H9 (cell line): Measurements from ENCODE around the gene CSTF1. TPM values are rescaled to one million over a fixed set of nuclear protein-coding genes. Genes with fewer than 3 reads are reported as not detected.
A peak's percentile ranks its signal among the peaks of the same experiment; 100 is the strongest.

Experiments
- DNase-seq: peaks from one replicate; pipeline ENCODE4 v3.0.0-alpha.2; 2017
- H2AFZ ChIP-seq: one replicate; pipeline ENCODE4 v1.6.1; 2013; ENCODE audit warnings: mild to moderate bottlenecking, low read length, control low read depth, moderate library complexity
- H2AK5ac ChIP-seq: 2 replicates; pipeline ENCODE4 v1.6.1; 2013; ENCODE audit warnings: low read length, control low read depth, mixed read lengths; ENCODE audit not compliant: insufficient read length
- H2BK120ac ChIP-seq: one replicate; pipeline ENCODE4 v1.6.1; 2013; ENCODE audit warnings: low read depth, mild to moderate bottlenecking, low read length, control low read depth, inconsistent platforms; ENCODE audit not compliant: poor library complexity, severe bottlenecking
- H2BK12ac ChIP-seq: 2 replicates; pipeline ENCODE4 v1.6.1; 2013; ENCODE audit warnings: low read length, control low read depth, mixed read lengths, low read depth; ENCODE audit not compliant: insufficient read length
- H2BK15ac ChIP-seq: 2 replicates; pipeline ENCODE4 v1.6.1; 2013; ENCODE audit warnings: low read depth, low read length, control low read depth
- H2BK20ac ChIP-seq: one replicate; pipeline ENCODE4 v1.6.1; 2013; ENCODE audit warnings: low read depth, mild to moderate bottlenecking, low read length, control low read depth, inconsistent platforms; ENCODE audit not compliant: poor library complexity, severe bottlenecking
- H2BK5ac ChIP-seq: 2 replicates; pipeline ENCODE4 v1.6.1; 2013; ENCODE audit warnings: low read length, control low read depth, mixed read lengths; ENCODE audit not compliant: insufficient read length
- H3K14ac ChIP-seq: 2 replicates; pipeline ENCODE4 v1.6.1; 2013; ENCODE audit warnings: low read length, control low read depth; ENCODE audit not compliant: insufficient read depth
- H3K18ac ChIP-seq: 2 replicates; pipeline ENCODE4 v1.6.1; 2013; ENCODE audit warnings: low read depth, mild to moderate bottlenecking, mixed read lengths, low read length, control low read depth; ENCODE audit not compliant: insufficient read length
- H3K23ac ChIP-seq: 2 replicates; pipeline ENCODE4 v1.6.1; 2013; ENCODE audit warnings: low read length, control low read depth, mixed read lengths, low read depth; ENCODE audit not compliant: insufficient read length
- H3K23me2 ChIP-seq: 2 replicates; pipeline ENCODE4 v1.6.1; 2013; ENCODE audit warnings: low read depth, mild to moderate bottlenecking, mixed read lengths, low read length, control low read depth; ENCODE audit not compliant: insufficient read length, poor library complexity, severe bottlenecking
- H3K27ac ChIP-seq: 2 replicates; pipeline ENCODE4 v1.5.1; 2013; ENCODE audit warnings: low read length, control low read depth, mixed read lengths, low read depth; ENCODE audit not compliant: insufficient read length
- H3K27me3 ChIP-seq: 2 replicates; pipeline ENCODE4 v1.6.1; 2013; ENCODE audit warnings: low read length, control low read depth, inconsistent platforms; ENCODE audit not compliant: insufficient read depth
- H3K4ac ChIP-seq: 2 replicates; pipeline ENCODE4 v1.6.1; 2013; ENCODE audit warnings: low read depth, mild to moderate bottlenecking, control low read depth, inconsistent platforms, low read length, moderate library complexity
- H3K4me1 ChIP-seq: 2 replicates; pipeline ENCODE4 v1.6.1; 2013; ENCODE audit warnings: low read length, control low read depth, inconsistent platforms; ENCODE audit not compliant: insufficient read depth
- H3K4me2 ChIP-seq: 2 replicates; pipeline ENCODE4 v1.6.1; 2013; ENCODE audit warnings: low read length, control low read depth, mixed read lengths; ENCODE audit not compliant: insufficient read length, insufficient read depth
- H3K56ac ChIP-seq: 2 replicates; pipeline ENCODE4 v1.6.1; 2013; ENCODE audit warnings: low read depth, mild to moderate bottlenecking, mixed read lengths, low read length, control low read depth; ENCODE audit not compliant: insufficient read length
- H3K79me1 ChIP-seq: 2 replicates; pipeline ENCODE4 v1.6.1; 2013; ENCODE audit warnings: low read depth, mild to moderate bottlenecking, moderate library complexity, low read length, control low read depth, inconsistent platforms; ENCODE audit not compliant: insufficient read depth, poor library complexity, severe bottlenecking
- H3K79me2 ChIP-seq: 2 replicates; pipeline ENCODE4 v1.6.1; 2013; ENCODE audit warnings: low read length, control low read depth, inconsistent platforms; ENCODE audit not compliant: insufficient read depth
- H3K9ac ChIP-seq: 2 replicates; pipeline ENCODE4 v1.6.1; 2013; ENCODE audit warnings: low read length, control low read depth, mixed read lengths; ENCODE audit not compliant: insufficient read length; ENCODE audit errors: extremely low read depth
- H3K9me3 ChIP-seq: one replicate; pipeline ENCODE4 v1.6.1; 2013; ENCODE audit warnings: low read depth, low read length, inconsistent platforms; ENCODE audit not compliant: control insufficient read depth
- H3T11ph ChIP-seq: one replicate; pipeline ENCODE4 v1.6.1; 2013; ENCODE audit warnings: mild to moderate bottlenecking, low read length, control low read depth, inconsistent platforms
- H4K20me1 ChIP-seq: one replicate; pipeline ENCODE4 v1.6.1; 2013; ENCODE audit not compliant: control insufficient read depth, insufficient read length, insufficient read depth
- H4K5ac ChIP-seq: 2 replicates; pipeline ENCODE4 v1.6.1; 2013; ENCODE audit warnings: low read depth, mild to moderate bottlenecking, mixed read lengths, low read length, control low read depth; ENCODE audit not compliant: insufficient read length
- H4K8ac ChIP-seq: replicated peaks from 2 replicates; pipeline ENCODE4 v1.6.1; 2013; ENCODE audit warnings: low read length, control low read depth, mixed read lengths, low read depth; ENCODE audit not compliant: insufficient read length
- H4K91ac ChIP-seq: 2 replicates; pipeline ENCODE4 v1.6.1; 2013; ENCODE audit warnings: low read depth, mild to moderate bottlenecking, moderate library complexity, mixed read lengths, low read length, control low read depth; ENCODE audit not compliant: insufficient read length
- H3K27ac Mint-ChIP-seq, 3 experiments: 2 replicates in 2 of 3; 3 replicates in 1 of 3; pipeline ENCODE4 v1.8.0; 2020 to 2021; ENCODE audit warnings: mixed read lengths in 3 of 3, mild to moderate bottlenecking in 1 of 3, moderate library complexity in 1 of 3
- H3K27me3 Mint-ChIP-seq: 2 replicates; pipeline ENCODE4 v1.8.0; 2021; ENCODE audit warnings: low read depth, mild to moderate bottlenecking, moderate library complexity, mixed read lengths
- H3K36me3 Mint-ChIP-seq, 3 experiments: 2 replicates in 2 of 3; 3 replicates in 1 of 3; pipeline ENCODE4 v1.8.0; 2020 to 2021; ENCODE audit warnings: low read depth in 3 of 3, mixed read lengths in 3 of 3; ENCODE audit not compliant: insufficient read depth in 1 of 3
- H3K4me1 Mint-ChIP-seq, 2 experiments: 2 replicates each; pipeline ENCODE4 v1.8.0; 2020; ENCODE audit warnings: mixed read lengths in 2 of 2
- H3K4me3 Mint-ChIP-seq, 2 experiments: 2 replicates in 1 of 2; 3 replicates in 1 of 2; pipeline ENCODE4 v1.8.0; 2020 to 2021; ENCODE audit warnings: mild to moderate bottlenecking in 2 of 2, mixed read lengths in 2 of 2, moderate library complexity in 1 of 2
- H3K9me3 Mint-ChIP-seq, 2 experiments: 2 replicates in 1 of 2; 3 replicates in 1 of 2; pipeline ENCODE4 v1.8.0; 2020; ENCODE audit warnings: mild to moderate bottlenecking in 2 of 2, mixed read lengths in 2 of 2, moderate library complexity in 1 of 2
- CTCF ChIP-seq: fragments of 200-600 bp; sonication (generic); conservative IDR thresholded peaks from 3 replicates; pipeline ENCODE4 v1.8.0; 2021; ENCODE audit warnings: antibody characterized with exemption, mild to moderate bottlenecking
- WGBS: extraction: QIAGEN DNeasy Blood & Tissue Kit; methylation state at CpG from one replicate; pipeline ENCODE4 v1.1.7; 2013; ENCODE audit warnings: missing lambda C conversion rate, low lambda C conversion rate, mixed read lengths; ENCODE audit not compliant: insufficient read length; ENCODE audit errors: extremely low coverage; 5-methylcytosine and 5-hydroxymethylcytosine counted together
- total RNA-seq: library from RNA; stranded (reverse); gene quantifications from 2 replicates; pipeline ENCODE4 v1.2.1, GENCODE V29; 2021

CSTF1 gene
- total RNA-seq, 1 experiment from 2014 or later: 72.9 TPM

- H3K36me3 Mint-ChIP-seq: peaks cover 37 to 62% (median 52%) of the 10 kb centered on the region in 3 experiments; a peak in 6 of 7 replicates
- Histone ChIP-seq H3K9ac (peak overlapping the region; percentile 88), H4K8ac (no peak overlapping the region), H3K9me3 (no peaks in the 10 kb centered on the region), H3K79me2 (peaks cover 32% of the 10 kb centered on the region; the same call in 1 of the 2 replicates), H3K27ac (no peak overlapping the region), H3K27me3 (no peaks in the 10 kb centered on the region), H2BK15ac (no peak overlapping the region), H4K20me1 (no peaks in the 10 kb centered on the region), H3K18ac (no peak overlapping the region), H2BK5ac (no peak overlapping the region), H3K4me1 (no peaks in the 10 kb centered on the region), H4K91ac (no peak overlapping the region), H2BK12ac (no peak overlapping the region), H3K4ac (no peak overlapping the region), H3K14ac (no peak overlapping the region; the same call in 1 of the 2 replicates), H3T11ph (no peak overlapping the region), H3K23me2 (peaks cover 6% of the 10 kb centered on the region), H2BK20ac (no peak overlapping the region), H3K23ac (no peak overlapping the region), H2AK5ac (no peak overlapping the region), H3K56ac (no peak overlapping the region), H4K5ac (no peak overlapping the region), H3K4me2 (peak overlapping the region; percentile 96), H2AFZ (no peak overlapping the region), H2BK120ac (no peak overlapping the region), H3K79me1 (peaks cover 19% of the 10 kb centered on the region)
- DNase-seq: no peak
- H3K9me3 Mint-ChIP-seq: no peaks in the 10 kb centered on the region
- WGBS: no CpG with 5 or more reads among the region's 10 CpGs
- H3K27me3 Mint-ChIP-seq: no peaks in the 10 kb centered on the region
- peaks cover 23 to 28% of the 10 kb centered on the region in 2 experiments for H3K4me1 Mint-ChIP-seq
- TF ChIP-seq CTCF: no peak
- peak overlapping the region; percentile 29 to 35 (median 34); a peak in 3 of 7 replicates for H3K27ac Mint-ChIP-seq
- H3K4me3 Mint-ChIP-seq: no peak overlapping the region
These were observed 1.4 kb upstream of the CSTF1 start for GRCh38 chr20:56391037-56391436.
